NCI-H1417 (cell line): ENCODE results near the gene LRRC63.
"Not testable (repeated sequence)": the region's sequence is repeated elsewhere in the genome, so short reads cannot be mapped to it uniquely, and the experiment has no call there.

Experiments
- DNase-seq, 3 experiments: peaks; one replicate each; lab custom pipeline; 2025; lab: John Stamatoyannopoulos, UW

The LRRC63 gene

GRCh38 chr13:46265292-46265691, 53.6 kb downstream of the LRRC63 start:
- DNase-seq: no peak

DNA sequence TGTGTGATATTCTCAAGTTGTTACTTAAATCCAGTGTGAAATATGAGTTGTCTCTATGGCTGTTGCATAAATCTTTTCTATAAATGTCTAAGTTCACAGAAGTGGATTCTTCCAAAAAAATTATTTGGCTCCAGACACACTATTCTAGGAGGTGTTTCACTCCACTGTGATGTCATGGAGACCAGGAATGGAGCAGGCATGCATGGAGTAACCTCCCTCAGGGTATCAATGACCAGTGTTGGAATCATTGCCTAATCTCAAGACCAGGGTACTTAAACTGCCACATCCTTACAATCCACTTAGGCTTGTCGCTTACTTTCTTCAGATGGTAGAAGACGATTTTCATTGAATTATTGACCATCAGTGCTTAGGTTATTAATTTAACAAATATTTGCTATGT, 55.4 kb downstream of the LRRC63 start:
- no peak for DNase-seq

- no peak for DNase-seq
These were observed 58.7 kb downstream of the LRRC63 start for GRCh38 chr13:46270416-46270815.

DNA sequence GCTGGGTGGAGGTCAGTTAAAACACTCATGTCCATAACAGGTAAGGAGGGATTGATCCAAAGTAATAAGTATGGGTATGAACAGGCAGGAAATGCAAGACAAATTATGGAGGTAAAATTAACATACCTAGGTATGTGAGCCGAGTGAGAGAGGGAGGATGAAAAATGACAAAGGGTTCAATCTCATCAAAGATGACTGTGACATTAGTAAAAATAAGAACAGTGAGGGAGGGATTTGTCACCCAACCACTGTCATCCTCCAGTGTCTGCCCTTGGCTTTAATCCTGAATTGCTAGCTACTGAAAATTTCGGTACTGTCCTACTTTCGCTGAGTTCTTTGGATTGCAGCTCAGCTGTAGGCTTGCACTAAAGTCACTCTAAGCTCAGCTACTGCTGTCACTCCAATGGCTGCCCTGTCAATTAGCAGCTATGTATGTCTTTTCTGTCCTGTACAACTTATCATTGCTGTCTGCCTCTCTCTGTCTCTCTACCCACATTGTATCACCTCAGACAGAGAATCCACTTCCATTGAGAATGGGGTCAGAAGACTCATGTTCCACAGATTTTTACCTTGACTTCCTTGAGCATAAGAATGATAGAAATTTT, 62.5 kb downstream of the LRRC63 start:
- DNase-seq: no peak

DNA sequence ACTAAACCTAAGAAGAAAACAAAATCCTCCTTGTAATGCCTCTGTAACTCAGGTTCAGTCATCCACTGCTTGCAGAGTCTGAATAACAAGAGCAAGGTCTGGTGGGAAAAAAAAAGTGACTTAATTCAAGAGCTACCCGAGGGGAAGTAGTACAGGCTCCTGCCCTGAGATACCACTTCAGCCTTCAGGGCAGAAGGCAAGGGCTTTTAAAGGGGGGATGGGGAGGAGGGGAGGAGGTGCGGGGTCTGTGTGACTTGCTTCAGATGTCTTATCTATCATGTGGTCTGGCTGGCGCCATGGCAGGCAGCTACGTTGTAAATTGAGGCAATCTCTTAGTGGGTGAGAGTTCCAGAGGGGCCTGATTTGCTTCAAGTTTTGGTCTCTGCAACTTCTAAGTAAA, 66.7 kb downstream of the LRRC63 start:
- DNase-seq: no peak

DNA sequence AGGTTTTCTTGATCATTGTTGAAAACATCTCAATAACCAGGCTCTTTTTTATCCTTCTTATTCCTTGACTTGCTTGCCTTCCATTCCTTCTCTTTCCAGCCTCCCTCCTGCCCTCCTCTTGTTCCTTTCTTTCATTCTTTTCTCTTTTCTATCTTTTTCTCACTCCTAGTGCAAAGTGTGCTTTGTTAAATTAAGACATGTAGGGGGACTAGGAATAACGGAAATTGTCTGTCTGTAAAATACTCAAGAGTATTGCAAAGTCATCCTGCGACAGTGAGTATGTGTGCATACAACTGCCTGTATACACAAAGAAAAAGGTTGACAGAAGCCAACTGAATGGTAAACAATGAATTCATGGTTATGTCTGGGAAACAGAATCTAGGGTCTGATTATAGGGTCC, 70.1 kb downstream of the LRRC63 start:
- DNase-seq: no peak

DNA sequence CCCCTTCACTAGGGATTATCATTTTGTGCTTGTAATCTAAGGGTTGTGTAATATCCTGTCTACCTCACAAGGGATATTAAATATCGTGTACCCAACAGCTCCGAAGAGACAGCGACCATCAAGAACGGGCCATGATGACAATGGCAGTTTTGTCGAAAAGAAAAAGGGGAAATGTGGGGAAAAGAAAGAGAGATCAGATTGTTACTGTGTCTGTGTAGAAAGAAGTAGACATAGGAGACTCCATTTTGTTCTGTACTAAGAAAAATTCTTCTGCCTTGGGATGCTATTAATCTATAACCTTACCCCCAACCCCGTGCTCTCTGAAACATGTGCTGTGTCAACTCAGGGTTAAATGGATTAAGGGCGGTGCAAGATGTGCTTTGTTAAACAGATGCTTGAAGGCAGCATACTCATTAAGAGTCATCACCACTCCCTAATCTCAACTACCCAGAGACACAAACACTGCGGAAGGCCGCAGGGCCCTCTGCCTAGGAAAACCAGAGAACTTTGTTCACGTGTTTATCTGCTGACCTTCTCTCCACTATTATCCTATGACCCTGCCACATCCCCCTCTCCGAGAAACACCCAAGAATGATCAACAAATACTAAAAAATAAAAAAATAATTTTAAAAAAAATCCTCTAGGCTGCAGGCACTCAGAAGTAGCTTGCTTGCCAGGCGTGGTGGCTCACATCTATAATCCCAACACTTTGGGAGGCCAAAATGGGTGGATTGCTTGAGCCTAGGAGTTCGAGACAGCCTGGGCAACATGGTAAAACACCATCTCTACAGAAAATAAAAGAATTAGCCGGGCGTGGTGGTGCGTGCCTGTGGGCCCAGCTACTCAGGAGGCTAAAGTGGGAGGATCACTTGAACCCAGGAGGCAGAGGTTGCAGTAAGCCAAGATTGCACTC, 72.4 kb downstream of the LRRC63 start:
- DNase-seq: not testable (repeated sequence)

- DNase-seq: no peak
These were observed 75.2 kb downstream of the LRRC63 start for GRCh38 chr13:46286972-46287371.

GRCh38 chr13:46288570-46289259, 77.0 kb downstream of the LRRC63 start:
- DNase-seq: peak; percentile 19 to 65 (median 64)

GRCh38 chr13:46289260-46289955, 77.7 kb downstream of the LRRC63 start:
- no peak for DNase-seq

DNA sequence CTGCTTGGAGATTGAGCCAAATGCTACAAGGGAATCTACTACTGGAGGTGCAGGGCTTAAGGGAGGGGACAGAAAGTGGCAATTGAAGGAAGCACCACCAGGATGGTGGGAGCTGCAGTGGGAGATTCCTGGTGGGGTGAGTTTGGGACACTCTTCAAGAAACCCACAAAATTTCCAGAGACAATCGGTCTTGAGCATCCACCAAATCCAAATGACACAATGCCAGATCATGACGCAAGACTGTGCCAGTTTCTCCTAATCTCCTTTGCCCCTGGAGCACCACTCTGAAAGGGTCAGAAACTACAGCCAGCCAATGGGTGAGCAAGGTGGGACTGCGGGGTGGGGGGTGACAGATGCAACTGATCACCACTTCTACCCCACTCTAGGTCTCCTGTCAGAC, 78.7 kb downstream of the LRRC63 start:
- no peak for DNase-seq

DNA sequence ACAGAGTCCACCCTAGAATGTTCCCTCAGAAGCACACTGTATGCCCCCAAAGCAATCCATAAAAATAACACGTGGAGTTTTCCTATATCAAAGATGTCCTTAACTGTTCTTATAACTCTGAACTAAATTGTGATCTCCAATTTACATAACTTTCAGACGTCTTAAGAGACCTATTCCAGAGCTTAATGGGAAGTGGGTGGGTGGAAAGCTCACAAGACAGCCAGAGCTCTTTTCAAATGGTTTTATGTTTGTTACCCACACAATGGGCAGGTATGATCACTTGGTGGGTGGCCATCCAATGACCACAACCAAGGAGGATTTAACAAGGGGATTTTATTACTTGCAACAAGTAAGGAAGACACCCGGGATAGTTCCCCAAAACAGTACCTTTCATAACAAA, 81.7 kb downstream of the LRRC63 start:
- DNase-seq: no peak

- DNase-seq: no peak
These were observed 83.9 kb downstream of the LRRC63 start for GRCh38 chr13:46295491-46296114.

DNA sequence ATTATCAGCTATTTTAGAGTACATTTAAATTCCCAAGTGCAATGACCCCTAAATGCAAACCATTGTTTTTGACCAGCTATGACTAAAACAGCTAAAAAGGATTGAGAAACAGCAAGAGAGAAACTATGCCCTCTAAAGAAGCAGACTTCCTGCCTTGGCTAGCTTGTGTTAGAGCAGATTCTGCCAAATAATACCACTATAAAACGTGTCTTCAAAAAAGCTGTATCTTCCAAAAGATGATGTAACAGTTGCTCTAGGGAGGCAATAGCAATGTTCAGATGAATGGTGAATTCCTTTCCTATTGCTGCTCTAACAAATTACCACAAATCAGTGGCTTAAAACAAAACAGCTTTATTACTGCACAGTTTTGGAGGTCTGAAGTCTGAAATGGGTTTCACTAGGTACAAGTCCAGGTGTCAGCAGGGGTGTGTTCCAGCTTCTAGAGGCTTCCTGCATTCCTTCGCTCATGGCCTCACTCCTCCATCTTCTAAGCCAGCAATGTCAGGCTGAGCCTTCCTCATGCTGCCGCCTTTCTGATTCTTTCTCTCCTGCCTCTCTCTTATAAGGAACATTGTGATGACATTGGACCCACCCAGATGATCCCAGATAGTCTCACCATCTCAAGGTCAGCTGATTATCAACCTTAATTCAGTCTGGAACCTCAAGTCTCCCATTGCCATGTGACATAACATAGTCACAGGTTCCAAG, 84.5 kb downstream of the LRRC63 start:
- DNase-seq: no peak

DNA sequence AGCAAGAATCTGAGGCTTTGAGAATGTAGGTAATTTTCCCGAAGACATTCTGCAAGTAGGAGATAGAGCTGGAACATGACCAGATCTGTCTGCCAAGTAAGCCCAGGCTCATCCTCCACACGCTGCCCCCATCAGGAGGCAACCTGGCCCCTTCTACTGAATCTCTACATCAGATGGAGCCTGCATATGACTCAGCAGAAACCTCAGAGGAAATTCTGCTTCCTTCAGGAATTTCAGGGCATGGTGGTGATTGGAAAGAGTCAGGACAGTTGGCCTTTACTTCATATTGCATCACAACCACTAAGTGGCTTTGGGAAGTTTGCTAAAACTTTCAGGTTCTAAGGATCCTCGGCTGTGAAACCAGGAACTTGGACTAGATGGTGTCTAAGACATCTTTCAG, 85.2 kb downstream of the LRRC63 start:
- no peak for DNase-seq

- DNase-seq: no peak
These were observed 85.7 kb downstream of the LRRC63 start for GRCh38 chr13:46297361-46297811.

- DNase-seq: no peak
These were observed 92.1 kb downstream of the LRRC63 start for GRCh38 chr13:46303742-46304385.

DNA sequence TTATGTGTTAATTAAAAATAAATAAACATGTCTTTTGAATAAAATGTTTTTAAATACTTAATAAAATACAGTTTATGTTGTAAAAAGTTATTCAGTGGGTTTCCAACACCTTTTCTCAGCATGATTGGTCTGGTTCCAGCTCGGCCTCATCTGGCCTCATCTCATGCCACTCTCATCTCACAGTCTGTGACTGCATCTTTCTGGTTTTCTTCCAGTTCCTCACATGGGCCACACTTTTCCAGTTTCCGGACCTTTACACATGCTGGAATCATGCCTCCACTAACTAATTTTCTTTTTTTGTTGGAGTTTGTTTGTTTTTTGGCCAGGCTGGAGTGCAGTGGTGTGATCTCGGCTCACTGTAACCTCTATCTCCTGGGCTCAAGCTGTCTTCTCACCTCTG, 92.8 kb downstream of the LRRC63 start:
- DNase-seq: no peak

DNA sequence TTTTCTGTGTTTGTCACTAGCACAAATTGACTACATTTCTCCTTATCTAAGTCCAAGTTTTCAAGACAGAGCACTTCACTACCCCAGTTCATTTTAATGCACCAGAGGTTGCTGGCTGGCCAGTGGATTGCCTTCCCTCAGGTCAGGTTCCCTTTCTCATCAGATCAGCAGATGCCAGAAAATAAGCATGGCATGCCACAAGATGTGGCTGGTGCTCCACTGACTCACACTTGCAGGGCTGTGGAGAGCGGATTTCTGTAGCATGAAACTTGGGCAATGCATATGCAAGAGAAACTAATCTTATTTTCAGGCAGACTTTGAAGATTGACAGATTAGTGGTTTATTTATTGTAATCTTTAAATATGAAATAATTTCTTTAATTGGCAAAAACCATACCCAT, 95.8 kb downstream of the LRRC63 start:
- DNase-seq: no peak

DNA sequence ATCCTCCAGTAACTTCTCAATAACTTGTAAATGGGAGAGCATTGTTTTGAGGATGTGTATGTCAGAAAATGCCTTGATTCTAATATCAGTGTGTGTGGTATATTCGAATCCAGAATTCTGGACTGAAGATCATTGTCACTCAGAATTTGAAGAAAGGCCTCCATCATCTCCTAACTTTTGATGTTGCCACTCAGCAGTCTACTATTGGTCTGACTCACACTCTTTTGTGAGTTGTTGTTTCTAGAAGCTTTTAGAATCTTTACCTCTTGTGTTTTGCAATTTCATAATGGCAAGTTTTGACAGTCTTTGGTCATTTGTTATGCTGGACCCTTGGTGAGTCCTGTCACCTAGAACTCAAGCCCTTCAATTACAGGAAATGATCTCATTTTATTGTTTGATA, 98.3 kb downstream of the LRRC63 start:
- DNase-seq: no peak

GRCh38 chr13:46311217-46311616, 99.5 kb downstream of the LRRC63 start:
- DNase-seq: no peak
